ENCODE results near the gene SYT17. TPM values are rescaled to one million over a fixed set of nuclear protein-coding genes. Genes with fewer than 3 reads are reported as not detected.

The SYT17 gene
- polyA plus RNA-seq, 4 donors: 1.8 to 7.1 (median 3.3) TPM

- no peaks in the 10 kb centered on the region for H3K4me1 ChIP-seq (ENCODE audit: control insufficient read depth in 3 of 3, insufficient read depth in 2 of 3, low read depth in 1 of 3, low read length in 2 of 3)
- no peak for FAIRE-seq
- no peaks in the 10 kb centered on the region for H3K36me3 ChIP-seq (ENCODE audit: control insufficient read depth in 3 of 3, insufficient read depth in 2 of 3, low read depth in 1 of 3, low read length in 3 of 3)
Observed at GRCh38 chr16:19145010-19145409, 23.0 kb upstream of the SYT17 start.

GRCh38 chr16:19147126-19147525, 20.9 kb upstream of the SYT17 start:
- FAIRE-seq (no peak), DNase-seq (no peak)
- Histone ChIP-seq H3K9me3 (ENCODE audit: control insufficient read depth in 2 of 2, insufficient read depth in 1 of 2, low read depth in 1 of 2, low read length in 1 of 2) (peaks cover 0 to 2% of the 10 kb centered on the region in 2 donors), H3K4me3 (ENCODE audit: low read depth in 1 of 3, low read length in 3 of 3) (no peak overlapping the region), H3K4me1 (ENCODE audit: control insufficient read depth in 3 of 3, insufficient read depth in 2 of 3, low read depth in 1 of 3, low read length in 2 of 3) (no peaks in the 10 kb centered on the region), H3K36me3 (ENCODE audit: control insufficient read depth in 3 of 3, insufficient read depth in 2 of 3, low read depth in 1 of 3, low read length in 3 of 3) (no peaks in the 10 kb centered on the region), H3K27ac (ENCODE audit: low read depth in 1 of 3, low read length in 2 of 3) (no peak overlapping the region), H3K27me3 (ENCODE audit: control insufficient read depth in 3 of 3, insufficient read depth in 3 of 3, low read length in 3 of 3) (no peaks in the 10 kb centered on the region)
- 58 to 64% (median 62%) methylated on average over 4 of the region's 4 CpGs for WGBS, 3 donors

More at GRCh38 chr16:19145010-19145409, 23.0 kb upstream of the SYT17 start:
- no peak overlapping the region for H3K4me3 ChIP-seq (ENCODE audit: low read depth in 1 of 3, low read length in 3 of 3)
- no peaks in the 10 kb centered on the region for H3K27me3 ChIP-seq (ENCODE audit: control insufficient read depth in 3 of 3, insufficient read depth in 3 of 3, low read length in 3 of 3)
- 70 to 81% (median 77%) methylated on average over 3 of the region's 3 CpGs for whole genome bisulfite sequencing, 3 donors
- no peak overlapping the region for H3K27ac ChIP-seq (ENCODE audit: low read depth in 1 of 3, low read length in 2 of 3)
- peaks cover 0 to 2% of the 10 kb centered on the region in 2 donors for H3K9me3 ChIP-seq (ENCODE audit: control insufficient read depth in 2 of 2, insufficient read depth in 1 of 2, low read depth in 1 of 2, low read length in 1 of 2)
- no peak for DNase-seq

DNA sequence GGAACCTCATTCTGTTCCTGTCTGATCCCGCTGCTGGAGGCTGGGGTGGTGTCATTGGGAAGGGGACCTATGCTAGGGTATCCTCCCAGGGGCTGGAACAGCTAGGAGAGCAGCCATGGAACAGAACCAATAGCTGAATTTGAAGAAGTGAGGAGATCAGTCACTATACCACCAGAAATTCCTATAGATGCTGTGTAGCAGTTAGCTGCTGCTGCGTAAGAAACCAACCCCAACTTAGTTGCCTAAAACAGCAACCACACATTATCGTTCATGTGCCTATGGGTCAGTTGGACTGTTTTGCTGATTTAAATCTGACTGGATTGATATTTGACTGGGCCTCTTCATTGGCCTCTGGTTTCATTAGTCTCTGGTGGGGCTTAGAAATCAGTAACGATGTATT, 20.4 kb upstream of the SYT17 start:
- Histone ChIP-seq H3K4me1 (ENCODE audit: control insufficient read depth in 3 of 3, insufficient read depth in 2 of 3, low read depth in 1 of 3, low read length in 2 of 3) (no peaks in the 10 kb centered on the region), H3K36me3 (ENCODE audit: control insufficient read depth in 3 of 3, insufficient read depth in 2 of 3, low read depth in 1 of 3, low read length in 3 of 3) (no peaks in the 10 kb centered on the region), H3K27ac (ENCODE audit: low read depth in 1 of 3, low read length in 2 of 3) (no peak overlapping the region), H3K4me3 (ENCODE audit: low read depth in 1 of 3, low read length in 3 of 3) (no peak overlapping the region), H3K9me3 (ENCODE audit: control insufficient read depth in 2 of 2, insufficient read depth in 1 of 2, low read depth in 1 of 2, low read length in 1 of 2) (peaks cover 0 to 2% of the 10 kb centered on the region in 2 donors), H3K27me3 (ENCODE audit: control insufficient read depth in 3 of 3, insufficient read depth in 3 of 3, low read length in 3 of 3) (no peaks in the 10 kb centered on the region)
- DNase-seq (no peak), FAIRE-seq (no peak)
- WGBS, 3 donors: 96 to 100% (median 97%) methylated on average over 4 of the region's 4 CpGs

DNA sequence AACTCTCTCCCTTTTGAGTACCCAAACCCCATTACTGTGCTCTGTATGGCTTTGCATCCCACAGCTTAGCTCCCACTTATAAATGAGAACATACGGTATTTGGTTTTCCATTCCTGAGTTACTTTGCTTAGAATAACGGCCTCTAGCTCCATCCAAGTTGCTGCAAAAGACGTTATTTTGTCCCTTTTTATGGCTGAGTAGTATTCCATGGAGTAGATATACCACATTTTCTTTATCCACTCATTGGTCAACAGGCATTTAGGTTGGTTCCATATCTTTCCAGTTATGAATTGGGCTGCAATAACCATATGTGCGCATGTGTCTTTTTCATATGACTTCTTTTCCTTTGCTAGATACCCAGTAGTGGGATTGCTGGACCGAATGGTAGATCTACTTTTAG, 19.9 kb upstream of the SYT17 start:
- H3K4me3 ChIP-seq (ENCODE audit: low read depth in 1 of 3, low read length in 3 of 3): no peak overlapping the region
- FAIRE-seq: no peak
- WGBS, 3 donors: 89 to 94% (median 90%) methylated on average over 5 of the region's 5 CpGs

GRCh38 chr16:19151310-19151709, 16.7 kb upstream of the SYT17 start:
- Histone ChIP-seq H3K9me3 (ENCODE audit: control insufficient read depth in 2 of 2, insufficient read depth in 1 of 2, low read depth in 1 of 2, low read length in 1 of 2) (peaks cover 0 to 8% of the 10 kb centered on the region in 2 donors), H3K27me3 (ENCODE audit: control insufficient read depth in 3 of 3, insufficient read depth in 3 of 3, low read length in 3 of 3) (peaks cover 0 to 3% (median 0%) of the 10 kb centered on the region in 3 donors), H3K4me3 (ENCODE audit: low read depth in 1 of 3, low read length in 3 of 3) (no peak overlapping the region), H3K36me3 (ENCODE audit: control insufficient read depth in 3 of 3, insufficient read depth in 2 of 3, low read depth in 1 of 3, low read length in 3 of 3) (no peaks in the 10 kb centered on the region), H3K27ac (ENCODE audit: low read depth in 1 of 3, low read length in 2 of 3) (no peak overlapping the region), H3K4me1 (ENCODE audit: control insufficient read depth in 3 of 3, insufficient read depth in 2 of 3, low read depth in 1 of 3, low read length in 2 of 3) (no peaks in the 10 kb centered on the region)
- FAIRE-seq (no peak), DNase-seq (no peak)
- WGBS, 3 donors: 43 to 65% (median 56%) methylated on average over 2 of the region's 2 CpGs

More for the DNA sequence above, 19.9 kb upstream of the SYT17 start:
- peaks cover 0 to 2% (median 0%) of the 10 kb centered on the region in 3 donors for H3K27me3 ChIP-seq (ENCODE audit: control insufficient read depth in 3 of 3, insufficient read depth in 3 of 3, low read length in 3 of 3)
- H3K4me1 ChIP-seq (ENCODE audit: control insufficient read depth in 3 of 3, insufficient read depth in 2 of 3, low read depth in 1 of 3, low read length in 2 of 3): no peaks in the 10 kb centered on the region
- DNase-seq: no peak
- no peaks in the 10 kb centered on the region for H3K36me3 ChIP-seq (ENCODE audit: control insufficient read depth in 3 of 3, insufficient read depth in 2 of 3, low read depth in 1 of 3, low read length in 3 of 3)
- H3K9me3 ChIP-seq (ENCODE audit: control insufficient read depth in 2 of 2, insufficient read depth in 1 of 2, low read depth in 1 of 2, low read length in 1 of 2): peaks cover 0 to 2% of the 10 kb centered on the region in 2 donors
- H3K27ac ChIP-seq (ENCODE audit: low read depth in 1 of 3, low read length in 2 of 3): no peak overlapping the region

- H3K4me3 ChIP-seq (ENCODE audit: low read depth in 1 of 3, low read length in 3 of 3): no peak overlapping the region
- DNase-seq: no peak
- H3K27me3 ChIP-seq (ENCODE audit: control insufficient read depth in 3 of 3, insufficient read depth in 3 of 3, low read length in 3 of 3): peaks cover 0 to 3% (median 0%) of the 10 kb centered on the region in 3 donors
- no peaks in the 10 kb centered on the region for H3K36me3 ChIP-seq (ENCODE audit: control insufficient read depth in 3 of 3, insufficient read depth in 2 of 3, low read depth in 1 of 3, low read length in 3 of 3)
- no peak overlapping the region for H3K27ac ChIP-seq (ENCODE audit: low read depth in 1 of 3, low read length in 2 of 3)
- WGBS, 3 donors: 65 to 95% (median 91%) methylated on average over 1 of the region's 1 CpG
- peaks cover 0 to 8% of the 10 kb centered on the region in 2 donors for H3K9me3 ChIP-seq (ENCODE audit: control insufficient read depth in 2 of 2, insufficient read depth in 1 of 2, low read depth in 1 of 2, low read length in 1 of 2)
- FAIRE-seq: no peak
- no peaks in the 10 kb centered on the region for H3K4me1 ChIP-seq (ENCODE audit: control insufficient read depth in 3 of 3, insufficient read depth in 2 of 3, low read depth in 1 of 3, low read length in 2 of 3)
Observed at GRCh38 chr16:19152042-19152441, 16.0 kb upstream of the SYT17 start.

DNA sequence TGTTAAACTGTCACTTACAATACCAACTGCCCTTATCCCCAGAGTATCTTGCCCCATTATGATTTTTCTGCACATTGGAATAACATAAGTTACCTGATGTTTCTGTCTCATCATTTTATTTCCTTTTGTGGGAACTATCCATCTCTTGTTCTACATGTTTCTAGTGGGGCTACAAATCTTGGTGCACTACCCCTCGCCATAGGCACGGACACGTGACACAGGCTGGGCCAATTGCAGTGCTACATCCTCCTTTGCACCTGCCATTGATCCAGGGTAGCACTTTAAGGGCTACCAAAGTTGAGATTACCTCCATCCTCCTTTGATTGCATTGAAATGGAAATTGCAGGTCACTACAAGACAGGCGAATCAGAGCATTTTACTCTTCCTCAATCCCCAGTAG, 14.2 kb upstream of the SYT17 start:
- FAIRE-seq (no peak), DNase-seq (no peak)
- H3K9me3 ChIP-seq (ENCODE audit: control insufficient read depth in 2 of 2, insufficient read depth in 1 of 2, low read depth in 1 of 2, low read length in 1 of 2): peaks cover 0 to 6% of the 10 kb centered on the region in 2 donors
- no peak overlapping the region for H3K4me3 ChIP-seq (ENCODE audit: low read depth in 1 of 3, low read length in 3 of 3)
- no peaks in the 10 kb centered on the region for H3K4me1 ChIP-seq (ENCODE audit: control insufficient read depth in 3 of 3, insufficient read depth in 2 of 3, low read depth in 1 of 3, low read length in 2 of 3)
- H3K27ac ChIP-seq (ENCODE audit: low read depth in 1 of 3, low read length in 2 of 3): no peak overlapping the region
- 50 to 76% (median 55%) methylated on average over 4 of the region's 4 CpGs for WGBS, 3 donors
- H3K36me3 ChIP-seq (ENCODE audit: control insufficient read depth in 3 of 3, insufficient read depth in 2 of 3, low read depth in 1 of 3, low read length in 3 of 3): no peaks in the 10 kb centered on the region
- H3K27me3 ChIP-seq (ENCODE audit: control insufficient read depth in 3 of 3, insufficient read depth in 3 of 3, low read length in 3 of 3): peaks cover 0 to 6% (median 0%) of the 10 kb centered on the region in 3 donors

DNA sequence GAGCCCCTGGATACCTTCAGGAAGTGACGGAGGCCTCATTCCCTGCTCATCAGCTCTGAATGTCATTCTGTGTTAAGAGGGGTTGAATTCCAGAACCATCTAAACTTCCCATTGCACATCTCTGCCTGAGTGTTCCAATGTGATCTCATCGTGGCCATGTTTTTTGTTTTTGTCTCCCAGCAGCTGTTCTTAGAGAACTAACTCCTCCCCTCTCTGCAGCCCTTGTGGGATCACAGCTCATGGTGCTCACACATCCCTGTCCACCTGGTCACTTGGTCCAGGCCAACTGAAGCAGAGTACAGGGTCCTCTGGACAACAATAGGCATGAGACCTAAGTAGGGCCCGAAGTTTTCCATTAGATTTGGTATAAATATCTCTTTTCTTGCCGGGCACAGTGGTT, 6.0 kb upstream of the SYT17 start:
- Histone ChIP-seq H3K27ac (ENCODE audit: low read depth in 1 of 3, low read length in 2 of 3) (no peak overlapping the region), H3K27me3 (ENCODE audit: control insufficient read depth in 3 of 3, insufficient read depth in 3 of 3, low read length in 3 of 3) (peaks cover 0 to 4% (median 0%) of the 10 kb centered on the region in 3 donors), H3K4me1 (ENCODE audit: control insufficient read depth in 3 of 3, insufficient read depth in 2 of 3, low read depth in 1 of 3, low read length in 2 of 3) (no peaks in the 10 kb centered on the region), H3K9me3 (ENCODE audit: control insufficient read depth in 2 of 2, insufficient read depth in 1 of 2, low read depth in 1 of 2, low read length in 1 of 2) (peaks cover 0 to 6% of the 10 kb centered on the region in 2 donors), H3K4me3 (ENCODE audit: low read depth in 1 of 3, low read length in 3 of 3) (no peak overlapping the region), H3K36me3 (ENCODE audit: control insufficient read depth in 3 of 3, insufficient read depth in 2 of 3, low read depth in 1 of 3, low read length in 3 of 3) (no peaks in the 10 kb centered on the region)
- FAIRE-seq: no peak
- 71 to 78% (median 76%) methylated on average over 4 of the region's 4 CpGs for WGBS, 3 donors
- no peak for DNase-seq

- FAIRE-seq: no peak
- H3K27ac ChIP-seq (ENCODE audit: low read depth in 1 of 3, low read length in 2 of 3): no peak overlapping the region
- 59 to 81% (median 65%) methylated on average over 1 of the region's 1 CpG for WGBS, 3 donors
- no peaks in the 10 kb centered on the region for H3K36me3 ChIP-seq (ENCODE audit: control insufficient read depth in 3 of 3, insufficient read depth in 2 of 3, low read depth in 1 of 3, low read length in 3 of 3)
- H3K4me1 ChIP-seq (ENCODE audit: control insufficient read depth in 3 of 3, insufficient read depth in 2 of 3, low read depth in 1 of 3, low read length in 2 of 3): no peaks in the 10 kb centered on the region
- H3K4me3 ChIP-seq (ENCODE audit: low read depth in 1 of 3, low read length in 3 of 3): no peak overlapping the region
- DNase-seq: no peak
- peaks cover 0 to 6% of the 10 kb centered on the region in 2 donors for H3K9me3 ChIP-seq (ENCODE audit: control insufficient read depth in 2 of 2, insufficient read depth in 1 of 2, low read depth in 1 of 2, low read length in 1 of 2)
- H3K27me3 ChIP-seq (ENCODE audit: control insufficient read depth in 3 of 3, insufficient read depth in 3 of 3, low read length in 3 of 3): peaks cover 0 to 4% (median 0%) of the 10 kb centered on the region in 3 donors
Observed at GRCh38 chr16:19163215-19163614, 4.8 kb upstream of the SYT17 start.
